Gastrocnemius medialis (tissue), 4 donors: ENCODE measurements around the gene SLC6A19.

Experiments
- CTCF ChIP-seq, 5 experiments: fragments of 450-650 bp in 3 of 5; fragments of 200-600 bp in 2 of 5; sonication (generic) in 2 of 5; IDR thresholded peaks in 4 of 5; conservative IDR thresholded peaks in 1 of 5; 1 replicate in 4 of 5; 2 replicates in 1 of 5; pipeline ENCODE4 v1.5.1; 2016 to 2019; ENCODE audit warnings: antibody characterized with exemption in 5 of 5, mild to moderate bottlenecking in 3 of 5, moderate library complexity in 3 of 5
- POLR2A ChIP-seq, 2 donors: fragments of 450-650 bp; IDR thresholded peaks; one replicate each; pipeline ENCODE4 v1.6.1; 2017; ENCODE audit warnings: antibody characterized with exemption in 2 of 2, mild to moderate bottlenecking in 2 of 2, moderate library complexity in 2 of 2

- TF ChIP-seq CTCF (IDR thresholded peaks at IDR 0.05 in 4 of 5, conservative IDR thresholded peaks at IDR 0.05 in 1 of 5) (no peak), POLR2A (IDR thresholded peaks at IDR 0.05) (no peak)
Observed at GRCh38 chr5:1252681-1253080, 51.3 kb downstream of the SLC6A19 start.
